Right cardiac atrium (tissue), 5 donors: Measurements from ENCODE around the gene ANKRD63. TPM values are rescaled to one million over a fixed set of nuclear protein-coding genes. Genes with fewer than 3 reads are reported as not detected.

ENCODE experiments used
- ATAC-seq, 2 donors: fragments of 200-7000 bp; cut with Tn5 transposase; one replicate each; pipeline versions ENCODE4 v1.8.0 to v1.9.1; 2020; ENCODE audit warnings: moderate library complexity in 2 of 2, mild to moderate bottlenecking in 1 of 2
- DNase-seq, 3 donors: peaks; one replicate each; pipeline ENCODE4 v3.0.0-alpha.2; 2020
- H3K27ac ChIP-seq: one replicate; pipeline ENCODE4 v1.5.1; 2013; ENCODE audit warnings: mild to moderate bottlenecking, low read length, control low read depth, moderate library complexity
- H3K27me3 ChIP-seq: one replicate; pipeline ENCODE4 v1.6.1; 2013; ENCODE audit not compliant: control insufficient read depth, insufficient read depth
- H3K4me1 ChIP-seq: one replicate; pipeline ENCODE4 v1.6.1; 2013; ENCODE audit warnings: low read length; ENCODE audit not compliant: control insufficient read depth, insufficient read depth
- H3K4me3 ChIP-seq: one replicate; pipeline ENCODE4 v1.5.1; 2013; ENCODE audit warnings: low read length, control low read depth
- H3K9me3 ChIP-seq: one replicate; pipeline ENCODE4 v1.6.1; 2013; ENCODE audit warnings: low read length; ENCODE audit not compliant: control insufficient read depth
- WGBS: extraction: QIAGEN DNeasy Blood & Tissue Kit; methylation state at CpG from one replicate; pipeline ENCODE4 v1.1.7; 2013; 5-methylcytosine and 5-hydroxymethylcytosine counted together
- intact Hi-C, 4 donors: fragments of 100-400 bp; cut with DNase I; formaldehyde crosslinking; loops; one replicate each; pipeline versions ENCODE4 v1.11.0 to v1.14.0; 2022 to 2023
- polyA plus RNA-seq: library from polyadenylated mRNA; stranded (reverse); fragments of 200-250 nt; gene quantifications from one replicate; pipeline ENCODE4 v1.2.3, GENCODE V29; 2013
- total RNA-seq, 4 donors: library from RNA; stranded (reverse); fragmentation: NEBNext Ultra II Directional; extraction: Animal tissue kit (Norgen Biotek cat#: 25700); gene quantifications; one replicate each; pipeline ENCODE4 v1.2.1, GENCODE V29; 2021
- donor health status: healthy with polysubstance abuse.
- donor health status: DM: no; HTN: yes; CAD: no.
- donor health status: DM: no; HTN: no; CAD: no.
- donor health status: DM: no; HTN: yes; CAD: no; lungs with severe emphysema.
- donor health status: DM: yes; HTN: yes; CAD: no.

The ANKRD63 gene
- total and polyA plus RNA-seq, 5 donors = 0.42 to 5.0 (median 4.3) TPM

DNA sequence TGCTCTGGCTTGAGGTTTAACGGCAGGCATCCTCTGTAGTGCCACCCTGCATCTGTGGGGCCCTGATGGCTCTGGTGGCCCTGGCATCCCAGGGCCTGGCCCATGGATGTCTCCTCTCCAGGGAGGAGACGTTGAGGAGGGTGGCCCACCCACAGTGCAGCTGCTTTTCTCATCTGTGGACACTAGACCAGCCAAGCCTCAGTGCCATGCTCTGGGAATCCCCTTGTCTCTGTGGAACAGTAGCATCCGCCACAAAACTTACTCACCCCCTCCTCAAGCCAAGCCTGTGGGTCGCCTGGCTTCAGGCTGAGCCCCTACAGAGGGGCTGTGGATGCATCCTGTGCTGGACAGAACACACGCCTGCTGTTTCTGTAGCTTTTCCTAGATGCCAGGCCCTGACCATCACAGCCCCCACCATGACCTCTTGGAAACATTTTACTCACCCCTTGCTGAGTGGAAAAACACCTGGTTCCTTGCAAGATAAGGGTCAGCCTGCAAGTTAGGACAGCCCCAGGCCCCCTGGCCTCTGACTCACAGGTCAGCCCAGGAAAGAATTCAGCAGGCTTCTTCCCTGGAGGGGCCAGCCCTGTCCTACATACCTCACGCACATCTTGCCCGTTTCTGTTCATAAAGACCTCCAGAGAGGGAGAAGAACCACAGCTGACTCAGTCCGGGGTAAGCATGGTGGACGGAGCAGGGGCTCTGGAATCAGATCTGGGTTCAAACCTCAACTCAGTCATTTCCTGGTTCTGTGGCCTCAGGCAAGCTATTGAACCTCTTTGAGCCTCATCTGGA, 25.0 kb downstream of the ANKRD63 start:
- Histone ChIP-seq H3K9me3 (no peaks in the 10 kb centered on the region), H3K27ac (no peak overlapping the region), H3K27me3 (no peaks in the 10 kb centered on the region), H3K4me1 (peaks cover 6% of the 10 kb centered on the region), H3K4me3 (no peak overlapping the region)
- intact Hi-C loops = no loop called here
- DNase-seq = peak in 1 of 3 donors; percentile 21
- 73% methylated on average over 9 of the region's 9 CpGs for WGBS
- ATAC-seq = no peak

DNA sequence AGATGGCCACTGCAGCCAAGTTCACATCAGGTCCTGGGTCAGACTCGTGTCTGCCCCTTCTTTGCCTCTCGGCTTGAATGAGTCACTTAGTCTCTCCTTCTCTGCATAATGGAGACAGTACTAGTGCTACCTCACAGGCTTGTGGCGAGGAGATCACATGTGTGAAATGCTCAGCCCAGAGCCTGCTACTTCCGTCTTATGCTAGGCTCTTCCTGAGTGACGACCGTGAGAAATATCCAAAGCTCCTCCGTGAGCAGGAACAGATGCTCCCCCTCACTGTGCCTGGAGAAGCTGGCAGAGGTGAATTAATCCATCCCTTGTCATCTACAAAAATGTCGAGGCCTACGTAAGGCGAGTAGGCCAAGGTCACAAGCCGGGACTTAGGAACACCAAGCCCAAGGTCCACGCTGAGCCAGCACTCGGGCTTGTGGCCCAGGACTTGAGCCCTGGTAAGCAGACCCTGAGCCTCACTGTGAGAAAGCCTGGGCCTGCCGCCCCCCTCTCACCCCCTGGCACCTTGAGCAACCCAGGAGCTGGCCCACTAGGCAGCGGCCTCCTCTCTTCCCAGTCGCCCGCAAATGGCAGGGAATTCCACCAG, 26.1 kb downstream of the ANKRD63 start:
- ATAC-seq (no peak), DNase-seq (peak in 1 of 3 donors; percentile 31)
- no peak overlapping the region for H3K4me3 ChIP-seq
- 89% methylated on average over 17 of the region's 17 CpGs for WGBS
- H3K4me1 ChIP-seq = peaks cover 6% of the 10 kb centered on the region
- no peaks in the 10 kb centered on the region for H3K9me3 ChIP-seq
- intact Hi-C loops = no loop called here
- H3K27ac ChIP-seq = no peak overlapping the region
- no peaks in the 10 kb centered on the region for H3K27me3 ChIP-seq

DNA sequence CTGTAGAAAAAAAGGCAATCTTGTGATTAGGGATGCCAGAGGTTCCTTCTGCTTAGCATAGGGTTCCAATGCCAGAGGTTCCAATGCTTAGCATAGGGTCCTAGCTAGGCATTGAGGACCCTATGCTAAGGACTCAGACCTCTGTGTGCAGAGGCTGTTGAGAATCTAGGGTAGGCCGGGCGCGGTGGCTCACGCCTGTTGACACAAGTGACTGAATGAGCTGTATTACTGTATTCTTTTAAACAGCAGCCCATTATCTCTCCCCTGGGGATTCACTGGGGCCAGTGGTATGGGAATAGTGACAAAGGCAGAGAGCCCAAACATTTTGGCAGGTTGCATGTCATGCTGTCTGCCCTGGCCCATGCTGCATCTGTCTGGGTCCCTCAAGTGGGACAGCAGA, 27.8 kb downstream of the ANKRD63 start:
- peak in 1 of 3 donors; percentile 16 for DNase-seq
- Histone ChIP-seq H3K27me3 (no peaks in the 10 kb centered on the region), H3K4me1 (peaks cover 6% of the 10 kb centered on the region), H3K4me3 (no peak overlapping the region), H3K27ac (no peak overlapping the region), H3K9me3 (no peaks in the 10 kb centered on the region)
- no peak for ATAC-seq
- 71% methylated on average over 4 of the region's 4 CpGs for WGBS
- intact Hi-C loops = no loop called here

DNA sequence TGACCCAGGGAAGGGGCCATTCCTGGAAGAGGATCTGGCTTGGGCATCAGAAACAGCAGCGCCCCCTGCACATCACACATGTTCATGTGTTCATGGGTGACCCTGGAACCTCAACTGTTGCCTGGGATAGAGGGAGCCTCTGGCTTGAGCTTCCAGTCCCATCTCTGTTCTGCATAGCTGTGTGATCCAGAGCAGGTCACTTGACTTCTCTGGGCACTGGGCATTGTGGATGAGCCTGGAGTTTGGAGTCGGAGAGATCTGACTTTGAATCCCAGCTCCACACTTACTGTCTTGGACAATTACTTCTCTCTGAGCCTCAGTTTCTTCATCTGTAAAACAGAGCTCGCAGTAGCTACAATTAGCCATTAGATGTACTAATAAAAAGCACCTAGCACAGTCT, 28.4 kb downstream of the ANKRD63 start:
- WGBS = 93% methylated on average over 3 of the region's 3 CpGs
- Histone ChIP-seq H3K9me3 (no peaks in the 10 kb centered on the region), H3K4me3 (no peak overlapping the region), H3K27me3 (no peaks in the 10 kb centered on the region), H3K27ac (no peak overlapping the region), H3K4me1 (peaks cover 8% of the 10 kb centered on the region)
- ATAC-seq (no peak), DNase-seq (no peak)
- intact Hi-C loops = no loop called here

DNA sequence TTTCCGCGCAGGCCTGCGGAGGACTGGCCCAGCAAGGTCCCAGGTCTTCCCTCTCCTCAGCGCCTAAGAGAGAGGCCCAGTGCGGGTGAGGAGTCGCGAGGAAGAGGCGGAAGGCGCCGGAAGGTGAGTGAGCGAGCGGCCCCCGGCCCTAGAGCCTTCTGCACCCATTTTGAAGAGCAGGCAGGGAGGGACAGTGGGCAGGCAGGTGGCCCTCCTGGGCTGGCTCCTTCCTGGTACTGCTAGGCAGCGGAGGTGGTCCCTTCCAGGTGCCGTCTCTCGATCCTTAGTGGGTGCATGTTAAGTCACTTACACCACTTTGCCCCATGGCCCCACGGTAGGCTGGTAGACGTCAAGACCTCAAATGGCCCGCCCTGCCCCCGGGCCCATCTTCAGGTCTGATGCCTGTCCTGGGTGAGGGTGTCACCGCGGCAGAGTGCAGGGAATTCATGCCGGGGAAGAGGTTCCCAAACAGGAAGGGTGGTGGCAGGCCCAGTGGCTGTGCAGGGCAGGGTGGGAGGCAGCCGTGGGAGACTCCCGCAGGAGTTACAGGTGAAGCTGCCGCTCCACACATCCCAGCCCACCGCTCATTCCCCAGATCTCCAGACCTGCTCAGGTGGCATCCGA, 29.6 kb downstream of the ANKRD63 start:
- 39% methylated on average over 28 of the region's 28 CpGs for WGBS
- intact Hi-C loops = no loop called here
- ATAC-seq (peak in 1 of 2 donors; percentile 24), DNase-seq (peak in 2 of 3 donors; percentile 4 to 35)
- Histone ChIP-seq H3K27me3 (no peaks in the 10 kb centered on the region), H3K4me3 (peak overlapping the region; percentile 50), H3K9me3 (no peaks in the 10 kb centered on the region), H3K27ac (no peak overlapping the region), H3K4me1 (peaks cover 8% of the 10 kb centered on the region)

DNA sequence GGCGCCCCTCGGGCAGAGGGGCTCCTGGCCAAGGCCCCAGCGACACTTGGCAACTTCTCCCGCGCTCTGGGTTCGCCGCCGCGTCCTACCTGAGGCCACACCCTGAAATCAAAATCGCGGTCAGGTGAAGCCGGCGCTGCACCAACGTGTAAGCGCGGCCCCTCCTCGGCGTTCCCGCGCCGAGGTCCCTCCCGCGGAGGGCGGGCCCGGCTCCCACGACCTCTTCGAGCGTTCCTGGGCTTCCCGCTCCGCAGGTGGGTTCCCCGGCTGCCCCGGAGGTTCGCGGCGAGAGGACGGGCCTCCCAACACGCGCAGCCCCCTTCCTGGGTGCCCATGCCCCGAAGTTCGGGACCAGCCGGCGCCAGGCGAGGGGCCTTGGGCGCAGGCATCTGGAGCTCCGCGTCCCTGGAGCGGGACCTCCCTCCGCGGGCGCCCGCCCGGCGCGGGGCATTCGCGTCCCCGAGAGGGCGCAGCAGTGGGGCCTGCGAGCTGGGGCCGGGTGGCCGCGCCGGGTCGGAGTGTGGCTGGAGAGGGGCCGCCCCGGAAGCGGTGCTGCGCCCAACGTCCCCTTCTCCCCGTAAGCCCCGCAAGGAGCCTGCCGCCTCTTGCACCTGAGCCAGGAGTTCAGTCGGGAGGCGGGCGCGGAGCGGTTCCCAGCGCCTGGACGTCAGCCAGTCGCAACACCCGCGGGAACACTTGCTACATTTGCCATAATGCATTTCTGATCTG, 30.3 kb downstream of the ANKRD63 start:
- peak overlapping the region; percentile 51 for H3K27ac ChIP-seq

DNA sequence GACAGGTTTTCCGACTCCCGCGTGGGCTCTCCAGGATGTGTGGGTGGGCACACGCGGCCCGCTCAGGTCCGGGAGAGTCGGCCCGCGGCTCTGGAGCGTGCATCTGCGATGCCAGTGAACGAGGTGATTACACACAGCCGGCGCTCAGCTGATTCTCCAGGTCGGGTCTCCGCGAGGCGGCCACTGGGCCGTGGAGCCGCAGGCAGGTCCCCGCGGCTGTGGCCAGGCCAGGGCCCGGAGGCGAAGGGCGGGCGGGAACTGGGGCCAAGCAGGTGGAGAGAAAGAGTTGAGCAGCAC, 30.8 kb downstream of the ANKRD63 start:
- H3K27me3 ChIP-seq = no peaks in the 10 kb centered on the region
- DNase-seq (peak in 1 of 3 donors; percentile 69), ATAC-seq (peak; percentile 5 to 7)
- intact Hi-C loops = no loop called here
- peak overlapping the region; percentile 50 for H3K4me3 ChIP-seq
- WGBS = 44% methylated on average over 27 of the region's 27 CpGs
- H3K9me3 ChIP-seq = no peaks in the 10 kb centered on the region
- peak overlapping the region; percentile 51 for H3K27ac ChIP-seq
- H3K4me1 ChIP-seq = peaks cover 8% of the 10 kb centered on the region

More for the DNA sequence above, 30.3 kb downstream of the ANKRD63 start:
- ATAC-seq (peak; percentile 49), DNase-seq (peak; percentile 41 to 78 (median 69))
- H3K4me1 ChIP-seq = peaks cover 8% of the 10 kb centered on the region
- H3K9me3 ChIP-seq = no peaks in the 10 kb centered on the region
- WGBS = 3% methylated on average over 82 of the region's 82 CpGs
- no peaks in the 10 kb centered on the region for H3K27me3 ChIP-seq
- intact Hi-C loops = no loop called here
- H3K4me3 ChIP-seq = peak overlapping the region; percentile 50

DNA sequence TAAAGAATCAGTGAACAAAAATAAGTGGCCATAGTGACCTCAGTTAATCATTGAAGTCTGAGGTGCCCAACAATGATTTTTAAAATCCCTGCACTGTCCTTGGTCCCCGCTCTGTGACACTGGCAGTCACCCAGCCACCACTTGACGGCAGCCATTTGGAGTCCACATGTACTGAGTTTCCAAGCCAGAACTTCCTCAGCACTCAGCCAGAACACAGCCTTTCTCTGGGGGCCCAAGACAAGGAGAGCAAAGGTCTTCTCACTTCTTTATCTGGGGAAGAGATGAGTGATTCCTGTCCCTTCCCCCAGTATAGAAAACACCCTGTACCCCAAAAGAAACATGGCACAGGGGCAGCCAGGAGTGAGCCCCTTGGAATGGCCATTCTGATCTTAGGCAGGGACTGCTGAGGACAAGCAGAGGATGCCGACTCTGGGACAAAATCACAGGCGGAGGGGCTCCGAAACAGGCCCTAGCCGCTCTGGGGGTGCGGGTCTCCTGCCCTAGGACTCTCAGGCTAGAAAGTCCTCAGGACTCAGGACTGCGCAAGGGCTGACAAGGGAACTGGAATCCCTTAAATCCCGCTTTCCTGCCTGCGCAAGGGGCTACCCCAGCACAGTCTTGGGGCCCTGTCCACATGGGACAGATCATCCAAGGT, 31.3 kb downstream of the ANKRD63 start:
- peak in 2 of 3 donors; percentile 74 to 76 for DNase-seq
- WGBS = 77% methylated on average over 10 of the region's 10 CpGs
- intact Hi-C loops = no loop called here

DNA sequence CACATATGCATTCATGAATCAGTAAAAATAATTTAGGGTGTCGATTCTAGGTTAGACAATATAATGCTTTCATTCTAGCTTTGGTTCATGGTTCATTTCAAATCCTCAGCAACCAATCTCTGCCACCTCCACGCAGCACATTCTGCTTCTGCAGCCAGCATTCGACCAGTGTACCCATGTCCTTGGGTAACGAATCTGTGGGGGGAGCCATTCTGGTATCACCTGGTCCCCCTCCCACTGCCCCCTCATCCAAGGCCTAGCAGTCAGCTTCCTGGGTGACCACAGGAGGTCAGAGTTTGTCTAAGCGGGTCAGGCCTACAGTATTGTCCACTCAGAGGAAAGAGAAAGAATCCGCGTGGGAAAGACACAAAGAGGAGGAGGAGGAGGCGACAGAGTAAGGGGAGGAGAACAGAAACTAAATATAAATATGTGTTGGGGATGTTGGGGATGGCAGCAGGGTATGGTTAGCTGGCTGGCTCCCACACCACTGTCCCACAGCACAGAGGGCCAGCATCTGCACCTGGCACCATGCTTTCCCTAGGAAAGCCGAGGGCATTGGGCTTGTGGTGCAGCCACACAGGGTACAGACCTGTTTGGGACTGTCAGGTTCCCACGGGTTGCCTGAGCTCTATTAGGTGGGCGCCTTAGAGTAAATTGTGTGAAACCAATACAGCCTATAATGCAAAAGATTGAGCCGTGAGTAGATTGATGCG, 31.9 kb downstream of the ANKRD63 start:
- H3K4me1 ChIP-seq = peaks cover 8% of the 10 kb centered on the region
- no peaks in the 10 kb centered on the region for H3K27me3 ChIP-seq
- WGBS = 72% methylated on average over 13 of the region's 13 CpGs
- intact Hi-C loops = no loop called here
- no peak for ATAC-seq
- peak overlapping the region; percentile 81 for H3K27ac ChIP-seq
- H3K9me3 ChIP-seq = no peaks in the 10 kb centered on the region
- no peak overlapping the region for H3K4me3 ChIP-seq
- peak in 1 of 3 donors; percentile 37 for DNase-seq

More for the DNA sequence above, 31.3 kb downstream of the ANKRD63 start:
- Histone ChIP-seq H3K4me3 (no peak overlapping the region), H3K9me3 (no peaks in the 10 kb centered on the region), H3K4me1 (peaks cover 8% of the 10 kb centered on the region), H3K27me3 (no peaks in the 10 kb centered on the region), H3K27ac (peak overlapping the region; percentile 81)
- peak in 1 of 2 donors; percentile 47 for ATAC-seq

DNA sequence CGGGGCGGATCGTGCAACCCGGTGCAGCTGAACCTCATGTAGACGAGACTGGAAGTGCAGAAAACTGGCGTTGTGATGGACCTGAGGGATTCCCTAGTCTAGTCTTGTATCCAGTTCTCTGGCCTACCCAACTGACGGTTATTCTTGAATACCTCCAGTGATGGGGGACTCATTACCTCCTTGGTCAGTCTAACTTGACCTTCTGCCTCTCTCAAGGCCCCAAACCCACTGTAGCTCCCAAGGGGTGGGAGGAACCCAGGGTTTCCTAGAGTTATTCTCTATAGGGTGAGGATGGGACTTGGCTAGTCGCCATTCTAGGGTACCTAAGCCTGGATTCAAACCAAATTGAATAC, 32.6 kb downstream of the ANKRD63 start:
- no peaks in the 10 kb centered on the region for H3K9me3 ChIP-seq
- H3K27ac ChIP-seq = peak overlapping the region; percentile 10
- no peak for ATAC-seq
- H3K4me3 ChIP-seq = no peak overlapping the region
- no peak for DNase-seq
- intact Hi-C loops = no loop called here
- WGBS = 92% methylated on average over 8 of the region's 8 CpGs
- H3K4me1 ChIP-seq = peaks cover 8% of the 10 kb centered on the region
- H3K27me3 ChIP-seq = no peaks in the 10 kb centered on the region
